ENCODE results near the gene SLC7A5.
"Not testable (repeated sequence)": the region's sequence is repeated elsewhere in the genome, so short reads cannot be mapped to it uniquely, and the experiment has no call there.

The SLC7A5 gene

DNA sequence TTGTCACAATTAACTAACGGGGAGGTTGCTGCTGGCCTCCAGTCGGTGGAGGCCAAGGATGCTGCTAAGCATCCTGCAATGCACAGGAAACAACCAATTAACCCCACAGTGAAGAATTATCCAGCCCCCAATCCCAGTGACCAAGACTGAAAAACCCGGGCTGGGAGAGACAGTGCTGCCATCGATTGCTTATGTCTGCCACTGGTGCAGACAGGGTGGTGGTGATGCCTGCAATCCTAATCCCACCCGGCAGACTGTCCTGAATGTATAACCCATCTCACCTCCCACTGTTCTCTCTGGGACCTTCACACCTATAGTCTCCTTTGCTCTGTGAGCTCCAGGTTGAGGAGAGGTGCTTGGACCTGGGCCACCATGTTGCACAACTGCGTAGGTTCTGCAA lies 61.2 kb downstream of the SLC7A5 start:
- no peak for DNase-seq
- intact Hi-C loops (cut with DNase I), result no loop called here

DNA sequence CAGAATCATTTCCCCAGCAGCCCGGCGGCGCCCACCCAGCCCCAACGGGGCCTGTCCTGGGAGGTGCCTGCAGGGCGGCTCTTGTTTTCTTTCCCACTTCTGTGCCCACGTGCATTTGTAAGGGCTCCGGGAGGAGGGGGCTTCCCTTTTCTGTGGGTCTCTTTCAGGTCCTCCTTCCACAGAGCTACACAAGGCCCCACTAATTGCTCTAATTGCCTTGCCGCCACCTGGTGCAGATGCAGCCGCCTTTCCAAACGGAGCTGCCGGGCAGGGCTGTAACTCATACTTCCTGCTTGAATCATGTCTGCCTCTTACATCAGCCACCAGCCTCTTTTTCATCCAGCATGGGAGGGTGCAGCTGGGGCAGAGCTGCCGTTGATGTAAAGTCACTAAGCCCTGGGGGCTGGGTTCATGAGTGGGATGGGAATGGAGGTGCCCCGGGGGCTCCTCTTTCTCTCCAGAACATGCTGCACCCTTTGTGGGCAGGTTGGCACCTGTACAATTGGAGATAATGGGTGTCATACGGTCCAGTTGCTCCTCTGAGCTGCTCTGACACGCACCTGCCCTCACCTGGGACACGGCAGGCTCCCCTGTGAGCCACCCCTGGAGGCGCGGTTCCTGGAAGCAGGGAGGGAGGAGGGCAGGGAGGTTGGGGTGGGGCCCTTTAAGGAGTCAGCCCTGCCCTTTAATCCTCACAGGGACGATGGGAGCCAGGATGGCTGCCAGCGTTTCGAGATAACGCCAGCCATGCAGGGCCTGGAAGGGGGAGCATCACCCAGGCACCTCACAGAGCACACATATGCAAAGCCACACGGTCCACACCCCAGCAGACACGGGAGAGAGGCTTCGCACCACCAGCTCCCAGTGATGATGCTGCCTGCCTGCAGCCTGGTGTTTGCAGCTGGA lies 62.4 kb downstream of the SLC7A5 start:
- intact Hi-C loops (cut with DNase I), result no loop called here
- peak in 7 of 10 donors; percentile 29 to 94 (median 56) for DNase-seq

- DNase-seq, result peak in 1 of 10 donors; percentile 53
- intact Hi-C loops (cut with DNase I), result no loop called here
Measured at GRCh38 chr16:87806261-87806640, 63.1 kb downstream of the SLC7A5 start.

GRCh38 chr16:87803385-87803784 lies 65.9 kb downstream of the SLC7A5 start:
- peak in 1 of 10 donors; percentile 40 for DNase-seq
- intact Hi-C loops (cut with DNase I), result no loop called here

DNA sequence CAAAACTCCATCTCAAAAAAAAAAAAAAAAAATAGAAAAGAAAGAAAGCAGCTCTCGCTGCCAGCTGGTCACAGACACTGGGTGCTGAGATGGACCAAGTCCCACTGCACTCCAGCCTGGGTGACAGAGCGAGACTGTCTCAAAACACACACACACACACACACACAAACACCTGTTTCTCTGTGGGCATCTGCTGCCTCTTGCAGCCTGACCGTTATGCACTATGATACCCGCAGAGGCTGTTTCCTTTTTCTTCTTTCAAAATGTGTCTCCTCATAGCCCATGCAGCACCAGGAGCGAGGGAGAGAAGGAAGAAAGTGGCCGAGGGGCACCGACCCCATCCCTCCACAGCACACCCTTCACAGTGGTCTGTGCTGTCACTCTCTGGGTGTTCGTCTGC lies 66.6 kb downstream of the SLC7A5 start:
- no peak for DNase-seq
- intact Hi-C loops (cut with DNase I), result no loop called here

DNA sequence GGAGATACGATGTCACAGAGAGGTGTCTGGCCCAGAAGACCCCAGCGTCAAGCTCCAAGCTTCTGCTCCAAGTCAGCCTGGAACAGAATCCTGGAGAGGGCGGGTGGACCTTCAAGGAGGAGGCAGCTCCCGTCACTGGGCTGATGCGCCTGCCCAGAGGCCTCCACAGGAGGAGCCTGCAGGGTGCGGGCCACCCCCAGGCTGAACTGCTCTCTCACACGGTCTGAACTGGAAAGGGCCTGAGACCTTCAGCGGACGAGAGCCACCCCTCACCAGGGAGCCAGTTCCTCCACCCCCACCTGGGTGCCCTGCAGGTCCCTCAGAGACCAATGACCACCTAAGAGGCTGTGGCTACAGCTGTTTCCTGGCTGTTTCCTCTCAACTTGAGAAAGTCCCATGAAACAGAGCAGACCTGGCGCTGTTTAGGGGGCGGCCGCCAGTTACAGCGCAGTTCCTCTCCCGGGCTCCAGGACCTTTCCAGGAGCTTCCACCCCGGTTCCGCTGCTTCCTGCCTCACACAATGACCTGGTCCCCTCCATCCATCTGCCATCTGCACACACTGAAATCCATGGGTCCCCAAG lies 67.5 kb downstream of the SLC7A5 start:
- intact Hi-C loops (cut with DNase I), result no loop called here
- DNase-seq, result peak in 1 of 10 donors; percentile 74

DNA sequence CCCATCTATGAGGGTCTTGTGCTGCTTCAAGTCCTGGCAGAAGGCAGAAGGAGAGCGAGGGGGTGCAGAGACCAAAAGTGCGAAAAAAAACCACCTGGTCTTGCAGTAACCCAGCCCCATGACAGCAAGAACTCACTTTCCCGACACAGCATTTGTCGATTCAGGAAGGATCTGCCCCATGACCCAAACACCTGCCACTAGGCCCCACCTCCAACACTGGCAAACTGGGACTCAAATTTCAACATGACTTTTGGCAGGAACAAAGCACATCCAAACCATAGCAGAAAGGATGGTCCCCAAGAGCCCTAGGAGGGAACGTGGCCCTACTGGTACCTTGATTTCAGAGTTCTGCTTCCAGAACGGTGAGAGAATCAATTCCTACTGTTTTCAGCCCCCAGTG lies 68.8 kb downstream of the SLC7A5 start:
- intact Hi-C loops (cut with DNase I), result no loop called here

DNA sequence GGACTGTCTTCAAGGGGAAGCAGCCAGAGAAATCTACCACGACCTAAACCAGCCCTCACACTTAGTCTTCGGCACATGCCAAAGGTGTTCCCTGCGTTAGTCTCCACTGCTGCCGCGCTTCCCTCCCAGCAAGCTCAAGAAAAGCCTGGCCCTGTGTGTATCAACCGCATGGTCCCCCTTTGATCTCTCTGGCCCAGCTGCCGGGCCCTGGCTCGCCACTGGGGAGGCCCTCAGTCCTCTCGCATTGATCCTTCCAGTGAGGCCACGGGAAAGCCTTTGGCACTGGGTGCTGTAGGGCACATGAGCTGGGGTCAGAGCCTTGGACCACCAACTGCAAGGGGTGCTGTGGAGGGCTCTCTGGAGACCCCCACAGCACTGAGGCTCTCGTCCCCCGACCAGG lies 74.0 kb downstream of the SLC7A5 start:
- DNase-seq, result no peak
- intact Hi-C loops (cut with DNase I), result no loop called here

More for the DNA sequence above, 68.8 kb downstream of the SLC7A5 start:
- DNase-seq, result no peak

DNA sequence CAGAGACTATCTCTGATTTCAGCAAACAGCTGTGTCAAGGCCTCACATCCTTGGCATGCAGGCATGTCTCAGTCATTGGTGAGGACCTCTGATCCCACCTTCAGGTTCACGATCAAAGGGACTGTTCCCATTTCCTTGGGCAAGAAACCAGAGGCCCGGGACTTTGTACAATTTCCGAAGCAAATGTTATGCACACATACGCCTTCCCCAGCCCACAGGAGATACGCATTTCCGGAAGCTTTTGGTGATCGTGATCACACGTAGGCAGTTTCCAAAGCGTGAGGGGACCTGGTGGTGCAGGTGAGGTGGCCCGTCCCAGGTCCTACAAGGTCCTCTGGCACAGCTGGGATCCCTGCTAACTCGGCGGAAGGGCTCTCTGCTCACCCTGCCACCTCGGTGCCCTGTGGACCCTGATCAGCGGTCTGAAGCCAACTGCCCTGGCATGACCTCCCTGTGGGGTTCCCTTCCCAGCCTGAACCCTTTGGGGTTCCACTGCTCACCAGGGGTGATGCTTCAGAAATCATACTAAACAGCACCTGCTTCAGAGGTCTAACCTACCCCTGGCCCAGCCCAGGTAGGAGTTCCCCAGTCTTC lies 74.7 kb downstream of the SLC7A5 start:
- DNase-seq, result no peak
- intact Hi-C loops (cut with DNase I), result no loop called here

DNA sequence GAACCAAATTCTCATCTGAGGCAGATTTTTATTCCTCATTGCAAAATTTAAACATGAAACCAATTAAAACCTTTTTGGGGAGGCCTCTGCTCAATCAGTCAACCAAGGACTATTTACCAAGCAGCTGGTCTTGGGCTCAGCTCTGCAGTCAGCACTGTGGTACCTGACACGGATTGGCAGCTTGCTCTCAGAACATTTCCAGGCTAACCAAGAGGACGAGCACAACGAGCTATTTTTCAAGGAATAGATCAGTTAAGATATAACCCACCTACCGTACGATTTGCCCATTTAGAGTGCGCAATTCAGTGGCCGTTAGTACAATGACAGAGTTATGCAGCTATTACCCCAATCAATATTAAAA lies 77.1 kb downstream of the SLC7A5 start:
- intact Hi-C loops (cut with DNase I), result no loop called here
- no peak for DNase-seq

DNA sequence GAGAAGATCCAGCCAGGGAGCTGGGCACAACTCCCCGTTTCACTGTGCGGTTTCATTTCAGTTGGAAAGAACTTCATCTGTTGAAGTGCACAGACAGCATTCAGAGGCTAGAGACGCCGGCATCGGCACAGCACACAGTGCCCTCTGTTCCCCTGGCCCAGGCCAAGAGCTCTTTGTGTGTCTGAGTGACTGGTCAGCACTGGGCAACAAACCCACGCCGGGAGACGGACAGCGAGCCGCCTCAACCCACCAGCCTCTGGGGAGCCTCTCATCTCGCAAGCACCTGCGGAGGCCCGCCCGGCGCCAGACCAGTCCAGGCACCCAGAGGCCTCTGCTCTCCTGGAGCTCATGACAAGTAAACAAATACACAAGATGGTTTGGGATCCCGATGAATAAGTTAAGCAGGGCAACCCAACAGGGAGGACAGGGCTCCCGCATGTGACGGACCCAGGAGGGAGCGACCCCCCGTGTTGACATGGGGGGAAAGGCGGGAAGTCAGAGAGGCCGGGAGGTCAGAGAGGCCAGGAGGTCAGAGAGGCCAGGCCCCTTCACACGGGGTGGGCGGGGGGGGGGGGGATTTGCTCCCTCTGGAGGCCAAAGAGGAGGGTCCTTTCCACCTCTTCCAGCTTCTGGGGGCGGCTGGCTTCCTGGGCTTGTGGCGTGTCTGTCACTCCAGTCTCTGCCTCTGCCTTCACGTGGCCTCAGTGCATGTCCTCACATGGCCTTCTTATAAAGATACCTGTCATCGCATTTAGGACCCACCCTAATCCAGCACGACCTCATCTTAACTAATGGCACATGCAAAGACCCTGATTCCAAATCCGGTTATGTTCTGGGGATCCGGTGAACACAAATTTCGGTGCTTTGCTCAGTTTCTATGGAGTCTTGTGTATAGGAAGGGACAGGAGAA lies 77.8 kb downstream of the SLC7A5 start:
- intact Hi-C loops (cut with DNase I), result no loop called here
- DNase-seq, result peak; percentile 48 to 95 (median 70)

DNA sequence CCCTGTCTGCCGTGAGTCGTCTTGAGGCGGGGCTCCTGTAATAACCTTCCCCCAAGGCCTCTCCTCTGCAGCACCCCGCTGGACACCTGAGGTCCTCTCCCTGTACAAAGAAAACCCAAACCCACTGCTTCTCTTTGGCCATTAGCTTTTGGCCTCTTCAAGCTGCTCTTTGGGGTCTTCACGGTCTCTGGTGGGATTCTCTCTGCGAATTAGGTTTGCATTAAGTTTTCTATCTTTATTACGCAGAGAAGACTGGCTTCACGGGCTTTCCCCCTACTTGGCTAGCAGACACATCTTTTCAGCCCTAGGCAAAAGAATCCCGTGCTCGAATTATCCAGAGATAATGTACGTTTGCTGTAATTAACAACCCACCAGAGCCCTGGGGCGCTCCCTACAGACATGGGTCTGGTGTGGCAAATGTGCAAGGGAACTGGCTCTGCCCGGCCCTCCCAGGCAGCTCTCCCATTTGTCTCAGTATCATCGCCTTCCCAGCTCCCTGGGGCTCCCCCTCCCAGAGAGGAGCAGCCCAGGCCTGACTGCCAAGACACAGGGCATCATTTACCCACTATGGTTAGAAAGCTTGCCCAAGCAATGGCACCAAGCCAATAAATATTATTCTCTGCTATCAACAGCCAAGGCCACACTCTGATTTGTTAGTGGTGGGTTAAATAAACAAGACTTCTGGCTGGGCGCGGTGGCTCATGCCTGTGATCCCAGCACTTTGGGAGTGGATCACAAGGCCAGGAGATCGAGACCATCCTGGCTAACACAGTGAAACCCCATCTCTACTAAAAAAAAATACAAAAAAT lies 78.8 kb downstream of the SLC7A5 start:
- no peak for DNase-seq
- intact Hi-C loops (cut with DNase I), result no loop called here

- DNase-seq, result no peak
- intact Hi-C loops (cut with DNase I), result no loop called here
Measured at GRCh38 chr16:87789437-87790291, 79.6 kb downstream of the SLC7A5 start.

DNA sequence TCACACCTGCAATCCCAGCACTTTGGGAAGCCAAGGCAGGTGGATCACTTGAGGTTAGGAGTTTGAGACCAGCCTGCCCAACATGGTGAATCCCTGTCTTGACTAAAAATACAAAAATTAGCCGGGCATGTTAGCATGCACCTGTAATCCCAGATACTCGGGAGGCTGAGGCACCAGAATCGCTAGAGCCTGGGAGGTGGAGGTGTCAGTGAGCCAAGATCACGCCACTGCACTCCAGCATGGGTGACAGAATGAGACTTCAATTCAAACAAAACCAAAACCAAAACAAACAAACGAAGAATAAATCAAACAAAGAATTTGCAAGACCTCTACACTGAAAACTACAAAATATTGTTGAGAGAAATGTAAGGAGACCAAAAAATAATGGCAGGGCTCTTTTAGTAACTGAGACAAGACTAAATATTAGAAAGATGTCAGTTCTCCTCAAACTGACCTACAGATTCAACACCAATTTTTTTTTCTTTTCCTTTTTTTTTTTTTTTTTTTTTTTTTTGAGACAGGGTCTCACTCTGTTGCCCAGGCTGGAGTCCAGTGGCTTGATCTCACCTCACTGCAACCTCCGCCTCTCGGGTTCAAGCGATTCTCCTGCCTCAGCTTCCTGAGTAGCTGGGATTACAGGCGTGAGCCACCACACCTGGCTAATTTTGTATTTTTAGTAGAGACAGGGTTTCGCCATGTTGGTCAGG lies 80.4 kb downstream of the SLC7A5 start:
- intact Hi-C loops (cut with DNase I), result not testable (repeated sequence)

DNA sequence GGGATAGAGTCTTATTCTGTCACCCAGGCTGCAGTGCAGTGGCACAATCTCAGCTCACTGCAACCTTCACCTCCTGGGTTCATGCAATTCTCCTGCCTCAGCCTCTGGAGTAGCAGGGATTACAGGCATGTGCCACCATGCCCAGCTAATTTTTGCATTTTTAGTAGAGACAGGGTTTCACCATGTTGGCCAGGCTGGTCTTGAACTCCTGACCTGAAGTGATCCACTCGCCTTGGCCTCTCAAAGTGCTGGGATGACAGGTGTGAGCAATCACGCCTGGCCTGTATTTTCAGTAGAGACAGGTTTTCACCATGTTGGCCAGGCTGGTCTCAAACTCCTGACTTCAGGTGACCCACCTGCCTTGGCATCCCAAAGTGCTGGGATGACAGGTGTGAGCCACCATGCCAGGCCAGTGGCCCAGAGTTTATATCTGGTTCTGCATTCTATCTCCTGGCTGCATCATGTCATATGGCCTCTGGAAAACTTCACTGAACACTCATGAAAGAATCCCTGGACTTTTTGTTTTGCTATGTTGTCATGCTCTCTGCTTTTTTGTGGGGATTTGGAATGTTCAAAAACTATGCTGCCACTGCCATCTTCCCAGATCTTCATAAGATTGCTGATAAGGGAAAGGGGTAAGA lies 81.7 kb downstream of the SLC7A5 start:
- intact Hi-C loops (cut with DNase I); DNase-seq: not testable (repeated sequence)

More for the DNA sequence above, 80.4 kb downstream of the SLC7A5 start:
- DNase-seq, result not testable (repeated sequence)

DNA sequence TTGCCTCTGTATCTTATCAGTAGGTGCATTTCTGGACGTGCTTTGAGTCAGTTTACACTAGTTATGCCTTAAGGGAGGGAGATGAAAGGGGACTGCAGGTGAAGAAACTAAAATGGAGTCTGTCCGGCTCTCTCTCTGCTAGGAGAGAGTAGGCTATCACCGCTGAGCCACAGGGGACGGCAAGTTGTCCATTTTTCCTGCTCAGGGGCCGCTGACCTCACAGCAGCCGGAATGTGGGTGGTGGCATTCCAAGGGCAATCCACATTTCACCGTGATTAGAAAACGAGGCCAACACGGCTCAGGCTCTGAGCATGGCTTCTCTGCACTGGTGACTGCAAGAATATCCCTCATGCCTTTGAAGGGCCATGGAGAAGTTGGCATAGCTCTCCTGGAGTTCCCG lies 84.5 kb downstream of the SLC7A5 start:
- DNase-seq, result no peak

DNA sequence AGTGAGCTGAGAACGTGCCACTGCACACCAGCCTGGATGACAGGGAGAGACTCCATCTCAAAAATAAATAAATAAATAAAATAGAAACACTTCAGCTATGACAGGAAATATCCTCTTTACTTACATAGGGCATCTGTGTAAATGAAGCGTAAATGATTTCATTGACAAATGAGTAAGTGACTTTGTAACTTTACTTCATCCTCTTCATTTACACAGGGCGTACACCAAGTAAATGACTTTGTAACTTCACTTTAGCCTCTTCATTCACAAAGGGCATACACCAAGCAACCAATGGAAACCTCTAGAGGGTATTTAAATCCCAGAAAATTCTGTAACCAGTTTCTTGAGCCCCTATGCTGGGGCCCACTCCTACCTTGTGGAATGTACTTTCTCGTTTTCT lies 87.3 kb downstream of the SLC7A5 start:
- intact Hi-C loops (cut with DNase I), result no loop called here
- no peak for DNase-seq

More for the DNA sequence above, 84.5 kb downstream of the SLC7A5 start:
- intact Hi-C loops (cut with DNase I), result no loop called here

All from posterior cingulate gyrus (tissue), 11 donors.